ENCODE results near the gene CHST5. TPM values are rescaled to one million over a fixed set of nuclear protein-coding genes. Genes with fewer than 3 reads are reported as not detected.

CHST5 gene
- total RNA-seq, 6 experiments from 2014 or later = not detected

DNA sequence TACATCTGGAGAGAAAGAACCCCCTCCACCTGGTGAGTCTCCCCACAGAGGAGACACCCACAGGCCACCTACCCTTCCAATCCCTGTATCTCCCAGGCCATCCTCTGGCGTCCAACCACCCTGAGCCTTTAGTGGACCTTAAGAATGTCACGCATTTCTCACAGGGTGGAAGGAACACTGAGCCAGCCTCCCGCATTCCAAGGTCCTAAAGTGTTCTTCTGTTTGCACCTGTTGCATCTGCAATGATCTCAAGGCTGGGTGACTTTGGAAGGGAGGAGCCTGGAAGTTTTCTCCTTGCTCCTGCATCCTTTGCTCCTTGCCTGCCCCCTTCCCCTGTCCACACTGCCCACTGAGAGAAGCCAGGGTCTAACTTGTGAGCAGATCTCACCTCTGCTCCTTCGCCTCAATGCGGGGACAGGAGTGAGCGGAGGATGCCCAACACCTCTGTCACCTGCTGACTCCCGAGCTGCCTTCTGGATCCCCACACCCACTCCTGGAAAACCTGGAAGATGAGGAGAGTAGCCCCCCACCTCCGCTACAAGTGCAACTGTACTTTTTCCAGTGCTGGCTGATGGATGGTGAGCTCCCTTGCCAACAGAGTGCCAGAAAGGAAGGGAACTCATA, 3.7 kb downstream of the CHST5 start:
- intact Hi-C loops (cut with DNase I) = loop anchor here in 1 of 2 donors (10.0 kb wide), 1 partner anchor 47 kb away; no protein-coding TSS in a partner anchor
- Histone ChIP-seq H3K27ac (no peak overlapping the region), H3K27me3 (no peaks in the 10 kb centered on the region), H3K4me3 (no peak overlapping the region), H3K36me3 (no peaks in the 10 kb centered on the region), H3K9me3 (no peaks in the 10 kb centered on the region), H3K4me1 (peaks cover 0 to 15% (median 6%) of the 10 kb centered on the region in 4 donors)
- WGBS (ENCODE audit: insufficient coverage, low coverage, low lambda C conversion rate, missing lambda C conversion rate) = 74% methylated on average over 4 of the region's 8 CpGs
- TF ChIP-seq, protein P1, sequence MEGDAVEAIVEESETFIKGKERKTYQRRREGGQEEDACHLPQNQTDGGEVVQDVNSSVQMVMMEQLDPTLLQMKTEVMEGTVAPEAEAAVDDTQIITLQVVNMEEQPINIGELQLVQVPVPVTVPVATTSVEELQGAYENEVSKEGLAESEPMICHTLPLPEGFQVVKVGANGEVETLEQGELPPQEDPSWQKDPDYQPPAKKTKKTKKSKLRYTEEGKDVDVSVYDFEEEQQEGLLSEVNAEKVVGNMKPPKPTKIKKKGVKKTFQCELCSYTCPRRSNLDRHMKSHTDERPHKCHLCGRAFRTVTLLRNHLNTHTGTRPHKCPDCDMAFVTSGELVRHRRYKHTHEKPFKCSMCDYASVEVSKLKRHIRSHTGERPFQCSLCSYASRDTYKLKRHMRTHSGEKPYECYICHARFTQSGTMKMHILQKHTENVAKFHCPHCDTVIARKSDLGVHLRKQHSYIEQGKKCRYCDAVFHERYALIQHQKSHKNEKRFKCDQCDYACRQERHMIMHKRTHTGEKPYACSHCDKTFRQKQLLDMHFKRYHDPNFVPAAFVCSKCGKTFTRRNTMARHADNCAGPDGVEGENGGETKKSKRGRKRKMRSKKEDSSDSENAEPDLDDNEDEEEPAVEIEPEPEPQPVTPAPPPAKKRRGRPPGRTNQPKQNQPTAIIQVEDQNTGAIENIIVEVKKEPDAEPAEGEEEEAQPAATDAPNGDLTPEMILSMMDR (IDR thresholded peaks at IDR 0.05) = no peak
- TF ChIP-seq POLR2A (IDR thresholded peaks at IDR 0.05) = no peak
- DNase-seq (no peak), ATAC-seq (no peak)

DNA sequence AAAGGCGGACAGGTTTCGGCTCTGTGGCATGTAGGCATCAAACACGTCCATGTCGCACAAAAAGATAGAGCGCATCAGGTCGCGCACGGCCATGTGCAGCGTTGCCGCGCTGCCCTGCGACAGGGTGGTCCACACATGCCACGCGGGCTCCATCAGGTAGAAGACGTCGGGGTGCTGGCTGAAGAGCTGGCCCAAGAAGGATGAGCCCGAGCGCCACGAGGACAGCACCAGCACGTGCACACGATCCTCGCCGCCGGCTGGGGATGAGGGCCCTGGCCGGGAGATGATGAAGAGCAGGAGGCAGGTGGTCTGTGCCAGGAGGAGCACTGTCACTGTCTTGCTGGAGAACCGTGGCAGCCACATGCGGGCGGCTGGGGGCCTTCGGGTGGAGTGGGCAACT, 5.9 kb downstream of the CHST5 start:
- no peaks in the 10 kb centered on the region for H3K9me3 ChIP-seq
- TF ChIP-seq POLR2A (IDR thresholded peaks at IDR 0.05) = no peak
- TF ChIP-seq, protein P1 (IDR thresholded peaks at IDR 0.05) = no peak
- 94% methylated on average over 11 of the region's 29 CpGs for WGBS (ENCODE audit: insufficient coverage, low coverage, low lambda C conversion rate, missing lambda C conversion rate)
- peaks cover 0 to 15% (median 6%) of the 10 kb centered on the region in 4 donors for H3K4me1 ChIP-seq
- ATAC-seq (no peak), DNase-seq (no peak)
- H3K4me3 ChIP-seq = no peak overlapping the region
- intact Hi-C loops (cut with DNase I) = loop anchor here in 1 of 2 donors (10.0 kb wide), 1 partner anchor 45 kb away; no protein-coding TSS in a partner anchor
- no peaks in the 10 kb centered on the region for H3K27me3 ChIP-seq
- H3K27ac ChIP-seq = no peak overlapping the region
- H3K36me3 ChIP-seq = no peaks in the 10 kb centered on the region

DNA sequence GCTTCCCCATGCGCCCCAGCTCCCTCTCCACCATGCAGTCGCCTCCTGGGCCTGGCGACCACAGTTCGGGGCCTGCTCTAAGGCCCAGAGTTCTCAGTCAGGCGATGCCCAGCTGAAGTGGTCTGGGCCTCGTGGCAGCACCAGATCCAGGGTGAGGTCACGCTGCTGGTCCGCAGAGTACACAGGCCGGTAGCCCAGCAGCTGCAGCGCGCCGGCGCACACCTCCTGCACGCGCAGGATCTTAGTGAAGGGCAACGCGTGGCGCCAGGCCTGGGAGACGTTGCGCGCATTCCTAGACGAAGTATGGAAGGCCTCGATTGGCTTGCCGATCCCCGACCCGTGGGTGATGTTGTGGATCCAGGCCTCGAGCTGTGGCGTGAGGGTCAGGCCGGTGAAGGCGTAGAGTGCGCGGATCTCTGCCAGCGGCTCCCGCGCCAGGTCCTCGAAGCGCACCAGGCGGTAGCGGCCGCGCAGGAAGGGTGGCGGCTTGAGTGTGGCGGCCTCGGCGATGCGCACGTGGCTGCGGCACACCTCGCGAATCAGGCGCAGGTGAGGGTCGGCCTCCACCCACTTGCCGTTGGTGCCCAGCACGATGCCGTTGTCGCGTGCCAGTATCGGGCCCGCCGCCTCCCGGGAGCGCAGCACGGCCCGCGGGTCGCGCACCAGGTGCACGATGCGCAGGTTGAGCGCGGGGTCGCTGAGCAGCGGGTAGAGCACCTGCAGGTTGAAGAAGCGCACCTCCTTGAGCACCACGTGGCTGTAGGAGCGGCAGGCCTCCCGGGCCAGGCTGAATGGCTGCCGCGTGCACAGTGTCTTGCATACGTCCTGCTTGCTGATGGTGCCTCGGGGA, 6.6 kb downstream of the CHST5 start:
- H3K27ac ChIP-seq = no peak overlapping the region
- H3K4me1 ChIP-seq = peaks cover 0 to 15% (median 6%) of the 10 kb centered on the region in 4 donors
- no peaks in the 10 kb centered on the region for H3K27me3 ChIP-seq
- ATAC-seq (no peak), DNase-seq (no peak)
- no peak overlapping the region for H3K4me3 ChIP-seq
- intact Hi-C loops (cut with DNase I) = no loop called here
- H3K36me3 ChIP-seq = no peaks in the 10 kb centered on the region
- WGBS (ENCODE audit: insufficient coverage, low coverage, low lambda C conversion rate, missing lambda C conversion rate) = 95% methylated on average over 18 of the region's 81 CpGs
- TF ChIP-seq, protein P1 (IDR thresholded peaks at IDR 0.05) = no peak
- TF ChIP-seq POLR2A (IDR thresholded peaks at IDR 0.05) = no peak
- no peaks in the 10 kb centered on the region for H3K9me3 ChIP-seq

DNA sequence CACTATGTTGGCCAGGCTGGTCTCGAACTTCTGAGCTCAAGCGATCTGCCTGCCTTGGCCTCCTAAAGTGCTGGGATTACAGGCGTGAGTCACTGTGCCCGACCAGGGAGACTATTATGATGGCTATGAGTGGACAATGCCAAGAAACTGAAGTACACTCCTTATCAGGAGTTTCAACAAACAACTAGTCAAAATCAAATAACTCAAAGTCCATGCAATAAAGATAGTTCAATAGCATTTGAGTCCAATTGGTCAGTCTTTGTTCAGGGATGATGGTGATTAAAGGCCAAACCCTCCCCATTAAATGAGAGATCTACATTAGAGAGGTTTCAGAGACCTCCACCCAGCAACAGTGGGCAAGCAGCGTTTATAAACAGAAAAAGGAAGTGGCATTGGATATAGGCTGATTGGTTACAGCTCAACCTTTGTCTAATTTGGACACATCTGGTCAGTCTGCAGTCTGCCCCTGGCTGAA, 8.0 kb downstream of the CHST5 start:
- H3K27me3 ChIP-seq = no peaks in the 10 kb centered on the region
- WGBS (ENCODE audit: insufficient coverage, low coverage, low lambda C conversion rate, missing lambda C conversion rate) = 21% methylated on average over 5 of the region's 5 CpGs
- H3K4me3 ChIP-seq = no peak overlapping the region
- H3K27ac ChIP-seq = peak overlapping the region in 2 of 3 donors; percentile 40 to 46
- intact Hi-C loops (cut with DNase I) = no loop called here
- H3K4me1 ChIP-seq = peaks cover 0 to 15% (median 6%) of the 10 kb centered on the region in 4 donors
- H3K36me3 ChIP-seq = no peaks in the 10 kb centered on the region
- peak; percentile 39 to 67 (median 65) for DNase-seq
- TF ChIP-seq, protein P1 (IDR thresholded peaks at IDR 0.05) = no peak
- no peak for TF ChIP-seq POLR2A (IDR thresholded peaks at IDR 0.05)
- no peaks in the 10 kb centered on the region for H3K9me3 ChIP-seq
- peak; percentile 92 to 97 (median 94) for ATAC-seq
